Hepatic stellate cell (primary cell): Measurements from ENCODE around the gene FBXL15.
A peak's percentile ranks its signal among the peaks of the same experiment; 100 is the strongest.

ENCODE experiments used
- DNase-seq: peaks from one replicate; pipeline ENCODE4 v3.0.0; 2011; ENCODE audit warnings: low spot score

Gene FBXL15

DNA sequence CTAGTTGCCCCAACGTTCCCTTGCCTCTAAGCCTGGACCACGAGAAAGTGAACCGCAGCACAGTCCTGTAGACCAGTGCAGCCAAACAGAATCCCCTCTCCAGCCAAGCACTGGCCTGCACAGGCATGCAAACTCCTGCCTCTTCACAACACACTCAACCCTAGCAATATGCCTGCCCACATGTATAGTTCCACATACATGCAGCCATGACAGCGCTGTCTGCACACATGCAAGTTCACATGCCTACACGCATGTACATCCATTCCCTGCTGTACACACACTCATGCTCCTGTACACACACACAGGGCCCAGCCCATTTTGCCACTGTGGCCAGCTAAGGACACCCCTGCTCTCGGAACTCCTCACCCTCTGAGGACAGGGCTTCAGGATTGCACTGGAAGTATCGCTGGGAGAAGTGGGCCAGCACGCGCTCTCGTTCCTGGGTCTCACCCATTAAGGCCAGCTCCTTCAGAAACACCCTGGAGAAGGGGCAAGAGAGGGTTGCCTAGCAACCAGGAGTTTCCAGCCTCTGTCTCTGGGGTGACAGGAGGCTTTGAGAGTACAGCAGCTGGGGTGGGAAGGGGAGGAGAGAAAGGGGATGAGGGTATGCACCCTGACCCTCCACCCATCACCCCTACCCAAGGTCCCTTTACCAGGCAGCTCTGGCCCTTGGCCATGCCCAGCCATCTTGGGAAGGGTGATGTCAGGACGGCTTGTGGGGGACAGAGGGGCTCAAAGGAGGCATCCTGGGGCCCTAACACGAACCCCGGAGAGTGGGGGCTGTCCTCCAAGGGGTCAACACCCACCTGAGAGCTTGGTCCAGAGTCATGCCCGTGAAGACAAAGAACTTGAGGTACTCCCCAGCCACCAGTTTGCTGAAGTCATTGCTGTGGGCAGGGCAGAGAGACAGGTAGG lies 9.0 kb upstream of the FBXL15 start:
- DNase-seq, result no peak

DNA sequence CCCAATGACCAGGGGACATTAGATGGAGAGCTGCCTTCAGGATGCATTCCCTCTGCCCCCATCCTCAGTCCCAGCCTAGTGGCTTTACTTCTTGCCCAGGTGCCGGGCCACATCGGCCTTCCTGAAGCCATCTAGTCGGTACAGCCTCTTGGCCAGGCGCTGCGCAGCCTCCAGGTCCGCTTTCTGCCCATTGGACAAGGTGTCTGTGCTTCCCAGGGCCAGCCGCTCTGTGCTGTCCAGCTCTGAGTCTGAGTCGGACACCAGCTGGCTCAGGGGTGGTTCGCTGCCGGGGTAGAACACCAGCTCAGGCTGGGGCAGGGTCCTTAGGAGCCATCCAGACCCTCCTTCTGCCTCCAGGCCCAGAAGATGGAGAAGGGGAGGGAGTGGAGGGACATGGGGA lies 8.3 kb upstream of the FBXL15 start:
- DNase-seq, result no peak

DNA sequence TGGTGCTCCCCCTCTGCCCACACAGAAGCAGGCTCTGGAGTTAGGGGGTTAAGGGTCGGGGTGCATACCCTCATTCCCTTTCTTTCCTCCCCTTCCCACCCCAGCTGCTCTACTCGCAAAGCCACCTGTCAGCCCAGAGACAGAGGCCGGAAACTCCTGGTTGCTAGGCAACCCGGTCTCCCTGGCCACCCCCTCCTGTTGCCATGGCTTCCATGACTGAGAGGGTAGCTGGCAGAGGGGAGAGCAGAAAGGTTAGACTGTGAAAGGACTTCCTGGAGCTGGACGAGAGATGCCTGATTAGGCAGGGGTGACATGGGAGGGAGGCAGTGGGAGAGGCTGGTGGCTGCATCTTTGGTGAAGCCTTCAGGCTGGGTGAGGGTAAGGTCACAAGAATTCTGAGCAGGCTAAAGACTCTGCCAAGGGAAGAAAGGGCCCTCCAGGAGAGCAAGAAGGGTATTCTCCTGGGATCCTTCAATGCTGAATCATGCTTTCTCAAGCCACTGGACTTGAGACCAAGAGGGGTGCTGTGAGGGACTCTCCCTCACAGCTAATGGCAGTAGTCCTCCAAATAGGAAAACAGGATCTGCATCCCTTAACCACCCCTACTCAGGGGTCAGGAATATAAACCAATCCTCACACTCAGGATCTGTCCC lies 7.5 kb upstream of the FBXL15 start:
- no peak for DNase-seq

DNA sequence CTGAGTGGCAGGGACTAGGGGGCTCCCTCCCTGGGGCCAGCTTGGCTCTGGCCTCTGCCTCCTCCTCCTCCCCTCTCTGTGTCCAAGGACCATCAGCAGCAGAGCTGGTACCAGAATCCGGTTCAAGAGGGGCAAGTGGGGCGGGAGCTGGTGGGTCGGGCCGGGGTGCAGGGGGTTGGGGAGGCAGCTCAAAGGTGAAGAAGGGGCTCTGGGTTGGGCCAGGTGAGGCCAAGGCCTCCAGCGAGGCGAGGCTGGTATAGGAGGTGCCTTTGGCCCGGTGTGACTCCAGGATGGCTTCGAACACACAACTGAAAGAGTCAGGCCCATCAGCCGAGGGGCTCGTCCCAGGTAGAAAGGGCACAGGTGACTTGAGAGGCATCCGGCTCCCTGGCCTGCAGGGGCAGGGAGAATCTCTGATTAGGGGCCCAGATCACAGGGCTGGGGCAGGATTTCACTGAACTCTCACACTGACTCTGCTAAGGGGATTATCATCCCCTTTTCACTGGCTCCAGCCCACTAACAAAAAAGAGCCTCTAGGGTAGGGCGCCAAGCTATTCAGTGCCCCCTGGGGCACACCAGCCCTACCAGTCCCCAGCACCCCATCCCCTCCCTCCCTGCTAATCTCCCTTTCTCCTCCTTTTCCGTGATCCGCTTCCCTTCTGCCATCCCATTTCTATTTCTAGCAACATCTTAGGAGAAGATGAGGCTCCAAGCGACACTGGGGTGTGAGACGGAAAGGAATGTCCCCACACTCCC lies 6.7 kb upstream of the FBXL15 start:
- DNase-seq, result no peak

DNA sequence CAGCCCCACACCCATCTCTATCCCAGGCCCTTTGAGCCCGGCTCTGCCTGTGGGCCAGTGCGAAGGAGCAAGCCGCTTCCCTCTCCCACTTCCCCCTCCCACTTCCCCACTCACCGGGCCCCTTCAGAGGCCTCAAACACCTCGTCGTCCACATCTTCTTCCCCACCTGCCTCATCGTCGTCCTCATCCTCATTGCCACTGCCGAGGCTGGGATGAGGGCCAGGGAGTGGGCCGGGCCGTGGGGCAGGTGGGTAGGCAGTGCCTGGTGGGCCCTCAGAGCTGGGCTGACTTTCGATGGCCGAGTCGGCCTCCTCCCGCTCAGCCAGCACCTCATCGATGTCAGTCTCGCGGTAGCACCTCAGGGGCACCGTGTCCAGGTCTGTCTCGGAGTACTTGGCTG lies 5.9 kb upstream of the FBXL15 start:
- DNase-seq, result no peak

DNA sequence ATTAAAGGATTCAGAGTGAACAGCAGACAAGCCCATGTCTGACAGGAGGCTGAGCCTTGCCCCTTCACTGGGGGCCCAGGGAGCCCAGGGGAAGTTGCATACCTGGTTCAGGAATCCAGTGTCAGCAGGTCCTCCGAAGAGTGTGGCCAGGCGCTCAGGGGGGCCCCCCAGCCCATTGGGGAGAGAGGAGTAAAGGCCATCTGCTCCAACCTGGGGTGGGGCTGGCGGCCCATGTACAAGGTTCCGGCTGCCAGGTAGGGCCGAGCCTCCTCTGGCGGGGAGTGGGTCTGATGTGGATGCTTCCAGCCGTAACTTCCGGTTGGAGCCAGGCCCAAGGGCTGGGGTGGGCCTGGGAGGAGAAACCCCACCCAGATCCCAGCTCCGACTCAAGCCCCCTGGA lies 4.4 kb upstream of the FBXL15 start:
- DNase-seq, result no peak

DNA sequence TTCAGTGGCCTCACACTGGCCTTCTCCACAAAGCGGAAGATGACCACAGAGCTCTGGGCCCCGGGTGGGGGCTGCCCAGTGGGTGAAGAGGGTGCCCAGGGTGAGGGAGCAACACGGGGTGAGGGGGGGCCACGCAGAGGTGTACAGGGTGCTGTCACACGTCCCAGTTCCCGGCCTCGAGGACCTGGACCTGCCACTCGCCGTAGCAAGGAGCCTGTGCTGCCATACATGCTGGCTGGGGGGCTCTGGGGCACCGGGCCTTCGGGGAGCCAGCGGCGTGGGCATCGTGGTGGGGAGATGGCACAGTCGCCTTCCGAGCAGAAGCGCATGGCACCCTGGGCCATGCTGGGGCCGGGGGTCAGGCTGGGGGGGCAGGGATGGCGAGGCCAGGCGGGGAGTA lies 3.9 kb upstream of the FBXL15 start:
- no peak for DNase-seq

DNA sequence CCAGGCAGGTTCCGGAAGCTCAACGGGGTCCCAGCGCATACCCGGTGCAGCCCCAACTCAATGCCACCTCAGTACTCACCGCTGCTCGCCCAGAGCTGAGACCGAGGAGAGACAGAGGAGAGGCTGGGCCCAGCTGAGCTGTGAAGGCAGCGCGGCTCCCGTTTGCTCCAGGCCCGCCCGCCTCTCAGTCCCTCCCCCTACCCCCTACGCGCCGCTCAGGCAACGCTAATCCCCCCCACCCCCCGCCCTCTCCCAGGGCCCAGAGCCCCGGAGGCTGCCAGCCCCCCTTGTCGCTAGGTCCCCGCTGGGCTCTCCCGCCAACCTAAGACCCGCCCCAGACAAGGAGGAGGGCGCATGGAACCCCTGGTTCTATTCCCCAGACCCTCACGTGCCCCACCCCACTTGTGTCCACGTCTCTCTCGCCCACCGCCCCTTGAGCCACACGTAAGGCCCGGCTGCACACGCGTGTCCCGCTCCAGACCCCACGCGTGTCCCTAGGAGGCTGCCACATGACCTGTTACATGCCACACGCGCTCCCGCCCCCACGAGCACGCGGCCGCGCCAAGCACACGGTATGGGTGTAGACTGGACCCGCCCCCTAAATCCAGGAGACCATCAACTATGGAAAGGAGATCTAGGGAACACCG lies 1.9 kb upstream of the FBXL15 start, which contains the start of gene PSD:
TSS of gene PSD (minus strand) at position 164 of the 647 bp plus-strand sequence. CDS start 1,747 bp downstream, outside the sequence.
- no peak for DNase-seq

DNA sequence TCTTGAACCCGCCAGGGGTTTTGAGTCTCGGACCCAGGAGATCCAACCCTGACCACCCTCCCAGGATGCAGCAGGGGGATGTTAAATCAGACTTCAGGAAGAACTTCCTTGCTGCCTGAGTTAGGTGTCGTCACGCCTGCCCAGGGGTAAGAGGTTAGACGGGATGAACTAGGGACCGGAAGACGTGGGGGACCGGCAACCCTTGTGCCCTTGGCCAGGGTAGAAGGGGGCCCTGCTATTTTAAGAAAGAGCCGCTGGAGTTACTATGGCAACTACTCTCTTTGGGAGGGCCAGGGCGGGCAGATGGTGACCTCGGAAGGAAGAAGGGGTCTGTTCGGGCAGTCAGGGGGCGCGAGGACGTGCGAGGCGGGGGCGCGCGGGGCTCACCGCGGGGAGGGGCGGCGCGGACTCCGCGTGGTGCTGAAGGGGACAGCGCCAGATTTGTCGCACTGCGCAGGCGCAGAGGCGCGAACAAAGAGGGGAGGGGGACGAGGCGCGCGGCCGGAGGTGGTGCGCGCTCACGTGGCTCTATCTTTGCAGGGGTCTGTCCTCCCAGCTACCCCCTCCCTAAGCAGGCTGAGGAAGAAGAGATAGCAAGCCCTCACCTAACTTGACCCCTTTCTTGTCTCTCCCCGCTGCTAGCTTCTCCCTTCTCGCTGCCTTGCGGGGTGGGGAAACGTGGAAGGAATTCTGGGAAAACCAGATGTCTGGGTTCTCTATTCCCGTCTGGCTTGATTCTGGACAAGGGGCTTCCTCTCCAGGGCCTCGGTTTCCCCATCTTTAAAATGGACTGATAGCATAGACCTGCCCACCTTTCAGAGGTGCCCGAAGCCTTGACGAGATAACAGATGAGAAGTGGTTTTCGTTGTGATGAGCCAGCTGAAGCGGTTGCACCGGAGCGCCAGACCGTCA lies 1.1 kb upstream of the FBXL15 start:
- DNase-seq, result peak; percentile 51

DNA sequence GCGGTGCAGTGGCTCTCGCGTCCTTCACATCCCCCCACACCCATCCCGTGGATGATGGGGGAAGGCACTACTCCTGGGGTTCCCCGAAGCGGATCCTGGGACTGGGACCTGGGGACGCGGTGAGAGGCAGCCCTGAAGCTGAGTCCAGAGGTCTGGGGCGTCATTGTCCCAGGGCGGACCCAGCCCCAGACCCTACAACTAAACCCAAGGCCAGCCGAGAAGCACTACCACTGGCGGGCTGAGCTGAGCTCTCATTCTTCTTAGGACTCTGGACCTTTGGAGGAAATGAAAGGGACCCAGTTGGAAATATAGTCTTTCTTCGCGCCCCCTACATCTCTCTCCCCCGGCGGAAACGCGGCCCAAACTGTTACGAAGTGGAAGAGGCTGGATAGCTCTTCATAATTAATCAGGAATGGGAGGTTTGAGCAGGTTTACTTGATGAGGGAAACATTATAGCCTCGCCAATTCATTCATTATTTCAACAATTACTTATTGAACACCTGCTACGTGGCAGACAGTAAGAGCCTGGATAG lies 389 bp upstream of the FBXL15 start:
- DNase-seq, result no peak

DNA sequence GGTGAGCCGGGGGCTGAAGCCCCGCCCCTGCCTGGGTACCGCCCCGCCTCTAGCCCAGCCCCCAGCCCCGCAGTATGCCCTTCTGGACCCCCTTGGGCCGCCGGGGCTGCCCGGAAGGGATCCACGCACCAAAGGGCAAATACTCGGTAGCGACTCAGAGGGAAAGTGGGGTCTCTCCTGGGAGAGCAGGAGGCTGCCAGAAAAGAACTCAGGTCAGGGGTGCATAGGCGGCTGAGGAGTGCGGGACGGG lies 796 bp downstream of the FBXL15 start:
- no peak for DNase-seq

DNA sequence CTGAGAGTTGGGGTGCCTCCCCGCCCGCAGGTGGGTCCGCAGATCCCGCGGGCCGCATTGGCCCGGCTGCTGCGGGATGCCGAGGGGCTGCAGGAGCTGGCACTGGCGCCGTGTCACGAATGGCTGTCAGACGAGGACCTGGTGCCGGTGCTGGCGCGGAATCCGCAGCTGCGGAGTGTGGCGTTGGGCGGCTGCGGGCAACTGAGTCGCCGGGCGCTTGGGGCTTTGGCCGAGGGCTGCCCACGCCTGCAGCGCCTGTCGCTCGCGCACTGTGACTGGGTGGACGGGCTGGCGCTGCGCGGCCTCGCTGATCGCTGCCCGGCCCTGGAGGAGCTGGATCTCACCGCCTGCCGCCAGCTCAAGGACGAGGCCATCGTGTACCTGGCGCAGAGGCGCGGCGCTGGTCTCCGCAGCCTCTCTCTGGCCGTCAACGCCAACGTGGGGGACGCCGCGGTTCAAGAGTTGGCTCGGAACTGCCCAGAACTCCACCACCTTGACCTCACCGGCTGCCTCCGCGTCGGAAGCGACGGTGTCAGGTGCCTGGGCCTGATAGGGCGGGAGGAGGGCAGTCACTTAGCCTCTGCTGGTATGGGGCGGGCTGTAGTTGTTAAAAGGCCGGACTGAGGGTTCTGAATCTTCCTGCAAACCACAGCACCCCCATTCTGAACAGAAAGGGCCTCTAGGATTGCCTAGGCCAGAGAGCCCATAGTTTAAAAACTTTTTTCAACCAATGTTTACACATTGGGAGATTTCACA lies 1.3 kb downstream of the FBXL15 start:
- no peak for DNase-seq

DNA sequence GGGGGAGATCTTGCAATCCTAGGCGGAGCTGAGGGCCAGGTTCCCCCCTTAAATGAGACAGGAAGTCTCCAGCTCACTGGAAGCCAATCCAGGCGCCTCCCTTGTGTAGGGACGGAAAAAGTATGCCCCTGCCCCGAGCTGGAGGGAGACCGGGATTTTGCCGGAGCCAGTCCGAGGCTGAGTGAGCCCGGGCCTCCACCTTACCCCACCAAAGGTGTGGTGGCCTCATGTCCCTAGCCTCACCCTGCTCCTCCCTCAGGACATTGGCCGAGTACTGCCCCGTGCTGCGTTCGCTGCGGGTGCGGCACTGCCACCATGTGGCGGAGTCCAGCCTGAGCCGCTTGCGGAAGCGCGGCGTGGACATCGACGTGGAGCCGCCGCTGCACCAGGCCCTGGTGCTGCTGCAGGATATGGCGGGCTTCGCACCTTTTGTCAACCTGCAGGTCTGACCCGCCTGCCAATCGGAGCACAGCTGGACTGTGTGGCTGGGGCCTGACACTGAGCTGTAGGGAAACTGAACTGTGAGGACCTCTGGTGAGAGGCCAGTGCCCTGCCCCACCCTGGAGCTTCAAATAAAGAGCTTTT lies 2.0 kb downstream of the FBXL15 start:
- peak; percentile 87 for DNase-seq

DNA sequence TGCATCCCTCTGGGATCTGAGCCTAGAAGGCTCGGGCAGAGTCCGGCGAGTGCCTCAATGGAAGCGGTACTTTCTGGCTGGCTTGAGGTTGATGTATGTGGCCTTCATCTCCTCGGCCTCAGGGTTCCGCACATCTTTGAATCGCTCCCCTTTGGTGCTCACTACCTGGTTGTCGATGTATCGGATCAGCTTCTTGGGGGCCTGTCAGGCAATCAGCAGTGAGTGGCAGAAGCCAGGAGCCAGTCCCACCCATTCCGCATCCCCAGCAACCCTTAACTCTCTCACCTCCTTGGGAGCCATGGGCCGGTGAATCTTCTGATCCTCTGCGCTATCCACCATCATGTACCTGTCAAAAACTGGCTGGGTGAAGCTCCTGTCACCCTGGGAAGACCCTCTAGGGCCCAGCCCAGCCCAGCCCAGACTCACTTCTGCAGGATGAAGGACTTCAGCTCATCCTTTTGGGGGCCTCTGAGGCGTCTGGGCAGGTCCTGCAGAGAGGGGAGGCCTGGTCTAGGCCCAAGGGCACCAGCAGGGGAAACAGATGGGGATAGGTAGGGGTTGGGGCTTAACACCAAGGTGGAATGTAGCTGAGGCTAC lies 2.8 kb downstream of the FBXL15 start:
- no peak for DNase-seq

DNA sequence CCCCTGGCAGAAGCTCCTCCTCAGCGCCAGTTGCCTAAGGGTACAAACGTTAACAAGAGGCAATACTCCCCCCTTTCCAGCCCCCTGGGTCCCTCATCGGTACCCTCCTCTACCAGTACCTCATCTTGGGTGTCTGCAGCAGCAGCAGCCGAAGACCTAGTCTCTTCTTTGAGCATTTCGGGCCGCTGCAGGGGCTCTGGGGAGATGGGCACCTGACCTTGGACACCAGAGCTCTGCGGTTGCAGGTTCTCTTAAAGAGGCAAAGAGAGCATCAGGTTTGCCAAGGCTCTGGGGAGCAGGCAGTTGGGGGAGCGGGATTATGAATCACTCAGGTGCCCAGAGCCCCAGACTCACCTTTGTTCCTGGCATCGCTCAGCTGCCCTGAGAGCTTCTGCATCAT lies 3.5 kb downstream of the FBXL15 start:
- DNase-seq, result no peak

DNA sequence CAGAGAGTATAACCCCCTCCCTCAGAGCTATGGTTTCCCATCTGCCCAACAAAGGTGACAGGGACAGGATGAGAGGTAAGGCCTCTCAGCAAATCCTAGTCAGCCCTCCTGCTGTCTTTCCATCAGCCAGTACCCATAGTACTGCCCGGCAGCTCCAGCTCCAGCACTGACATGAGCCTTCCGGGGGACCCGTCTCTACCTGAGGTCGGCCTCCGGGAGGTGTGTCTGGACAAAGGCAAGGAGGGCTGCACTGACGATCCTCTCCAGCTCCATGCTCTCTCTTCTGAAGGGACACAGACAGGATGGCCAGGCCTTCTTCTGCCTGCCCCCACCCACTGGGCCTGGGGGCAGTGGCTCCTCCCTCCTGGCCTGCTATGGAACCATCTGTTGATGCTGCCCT lies 4.3 kb downstream of the FBXL15 start:
- no peak for DNase-seq

DNA sequence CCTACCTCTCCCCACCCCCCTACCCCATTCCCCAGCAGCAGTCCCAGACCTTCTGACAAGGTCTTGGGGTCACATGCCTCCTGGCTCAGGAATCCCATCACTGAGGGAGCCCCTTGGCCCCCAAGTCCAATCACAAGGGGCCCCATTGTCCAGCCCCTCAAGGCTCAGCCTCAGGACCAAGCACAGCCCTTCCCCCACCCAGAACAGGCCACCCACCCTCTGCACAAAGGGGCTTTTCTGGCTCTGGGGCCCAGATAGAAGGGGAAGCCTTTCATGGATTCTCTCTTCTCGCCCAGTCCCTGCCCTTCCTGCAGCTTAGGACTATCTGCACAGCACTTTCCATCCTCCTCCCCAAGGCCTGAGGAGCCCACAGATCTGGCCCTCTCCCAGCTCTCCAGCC lies 4.8 kb downstream of the FBXL15 start:
- DNase-seq, result no peak

DNA sequence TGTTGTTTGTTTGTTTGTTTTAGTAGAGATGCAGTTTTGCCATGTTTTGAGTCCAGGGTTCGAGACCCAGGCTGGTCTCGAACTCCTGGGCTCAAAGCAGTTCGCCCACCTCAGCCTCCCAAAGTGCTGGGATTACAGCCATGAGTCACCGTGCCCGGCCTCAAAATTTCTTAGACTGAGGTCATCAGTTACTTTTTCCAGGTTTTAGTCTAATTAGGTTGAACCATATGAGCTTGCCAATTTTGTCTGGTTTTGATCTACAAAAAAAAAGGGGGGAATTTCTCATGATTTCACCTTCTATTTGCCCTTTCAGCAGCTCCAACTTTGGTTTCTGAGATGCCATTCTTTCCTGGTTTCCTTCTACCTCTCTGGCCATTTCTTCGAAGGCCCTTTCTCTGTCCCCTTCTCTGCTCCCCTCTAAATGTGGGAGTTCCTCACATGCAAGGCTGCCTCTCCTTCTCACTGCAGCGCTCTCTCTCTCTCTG lies 6.2 kb downstream of the FBXL15 start:
- DNase-seq, result no peak

DNA sequence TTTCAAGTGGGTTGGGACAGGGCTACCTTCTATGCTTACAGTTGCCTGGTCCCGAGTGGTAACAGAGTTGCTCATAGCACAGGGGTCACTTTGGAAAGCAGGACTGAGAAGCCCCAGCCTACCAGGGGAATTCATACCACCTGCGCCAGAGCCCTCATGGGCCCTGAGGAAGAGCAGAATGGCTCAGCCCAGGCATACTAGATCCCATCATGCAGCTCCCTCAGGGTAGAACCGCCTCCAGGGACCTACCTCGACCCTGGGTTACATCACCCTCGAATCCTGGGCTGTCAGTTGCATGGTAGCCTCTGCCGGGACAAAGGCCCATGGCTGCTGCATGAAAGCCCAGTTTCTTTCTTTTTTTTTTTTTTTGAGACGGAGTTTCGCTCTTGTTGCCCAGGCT lies 8.8 kb downstream of the FBXL15 start:
- no peak for DNase-seq
